HEK293 (cell line): ENCODE results near the gene ANXA4.

Source experiments
- MYNN ChIP-seq: fragments of 450-650 bp; formaldehyde crosslinking; IDR thresholded peaks from 2 replicates; pipeline ENCODE4 v1.5.1; 2016; ENCODE audit warnings: missing biosample characterization, missing genetic modification characterization, borderline replicate concordance
- SETDB1 ChIP-seq: IDR thresholded peaks from one replicate; pipeline ENCODE4 v1.6.1; 2017; ENCODE audit warnings: mild to moderate bottlenecking, low read length, moderate library complexity, mixed read lengths; ENCODE audit not compliant: insufficient read length
- YY1 ChIP-seq: fragments of 450-650 bp; formaldehyde crosslinking; IDR thresholded peaks from 2 replicates; pipeline ENCODE4 v1.5.1; 2018; ENCODE audit warnings: missing biosample characterization, missing genetic modification characterization
- ZBTB8A ChIP-seq: fragments of 450-650 bp; formaldehyde crosslinking; IDR thresholded peaks from 2 replicates; pipeline ENCODE4 v1.5.1; 2016; ENCODE audit warnings: missing biosample characterization, missing genetic modification characterization
- ZFP3 ChIP-seq: fragments of 450-650 bp; formaldehyde crosslinking; IDR thresholded peaks from 2 replicates; pipeline ENCODE4 v1.5.1; 2016; ENCODE audit warnings: low read depth, missing biosample characterization, missing genetic modification characterization
- ZNF146 ChIP-seq: fragments of 450-650 bp; formaldehyde crosslinking; IDR thresholded peaks from 2 replicates; pipeline ENCODE4 v1.5.1; 2016; ENCODE audit warnings: missing biosample characterization, missing genetic modification characterization
- ZNF221 ChIP-seq: fragments of 450-650 bp; formaldehyde crosslinking; IDR thresholded peaks from 2 replicates; pipeline ENCODE4 v1.5.1; 2017; ENCODE audit warnings: missing biosample characterization, missing genetic modification characterization, borderline replicate concordance
- ZNF274 ChIP-seq, 2 experiments: fragments of 200-500 bp in 1 of 2; fragments of 450-650 bp in 1 of 2; sonication (Bioruptor generic) in 1 of 2; formaldehyde crosslinking in 1 of 2; IDR thresholded peaks; 2 replicates each; pipeline versions ENCODE4 v1.5.1 to v1.6.1; 2014 to 2016; ENCODE audit warnings: borderline replicate concordance in 1 of 2, inconsistent platforms in 1 of 2, low read length in 1 of 2, missing biosample characterization in 1 of 2, missing genetic modification characterization in 1 of 2
- ZNF350 ChIP-seq: fragments of 450-650 bp; formaldehyde crosslinking; IDR thresholded peaks from 2 replicates; pipeline ENCODE4 v1.5.0; 2017; ENCODE audit warnings: missing biosample characterization, mild to moderate bottlenecking, missing genetic modification characterization
- ZNF660 ChIP-seq: fragments of 450-650 bp; IDR thresholded peaks from 2 replicates; pipeline ENCODE4 v1.5.1; 2018; ENCODE audit warnings: missing biosample characterization, mild to moderate bottlenecking, missing genetic modification characterization
- TF ChIP-seq, protein P1 (sequence below): fragments of 450-650 bp; formaldehyde crosslinking; IDR thresholded peaks from 2 replicates; pipeline ENCODE4 v1.5.1; 2016; ENCODE audit warnings: missing biosample characterization, missing genetic modification characterization
- TF ChIP-seq, protein P2 (sequence below): IDR thresholded peaks from 2 replicates; pipeline ENCODE4 v1.6.1; 2011; ENCODE audit warnings: mild to moderate bottlenecking, low read depth, low read length, borderline replicate concordance

DNA sequence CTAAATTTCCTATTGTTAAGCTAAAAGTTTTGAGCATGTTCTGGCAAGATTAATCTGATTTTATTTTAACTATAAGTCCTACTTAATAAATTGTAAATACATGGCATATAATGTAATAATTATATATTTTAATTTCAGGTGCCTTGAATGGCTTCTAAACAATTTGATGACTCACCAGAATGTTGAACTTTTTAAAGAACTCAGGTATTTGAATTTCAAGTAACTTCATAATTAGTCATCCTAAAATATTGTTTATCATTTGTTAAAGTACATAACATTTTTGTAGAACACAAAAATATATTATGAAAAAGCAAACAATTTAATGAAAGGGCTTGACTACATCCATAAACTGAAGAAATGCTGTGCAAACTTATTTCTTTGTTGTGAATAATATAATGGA, 102.1 kb downstream of the ANXA4 start:
- no peak for TF ChIP-seq ZBTB8A
- TF ChIP-seq, protein P1, sequence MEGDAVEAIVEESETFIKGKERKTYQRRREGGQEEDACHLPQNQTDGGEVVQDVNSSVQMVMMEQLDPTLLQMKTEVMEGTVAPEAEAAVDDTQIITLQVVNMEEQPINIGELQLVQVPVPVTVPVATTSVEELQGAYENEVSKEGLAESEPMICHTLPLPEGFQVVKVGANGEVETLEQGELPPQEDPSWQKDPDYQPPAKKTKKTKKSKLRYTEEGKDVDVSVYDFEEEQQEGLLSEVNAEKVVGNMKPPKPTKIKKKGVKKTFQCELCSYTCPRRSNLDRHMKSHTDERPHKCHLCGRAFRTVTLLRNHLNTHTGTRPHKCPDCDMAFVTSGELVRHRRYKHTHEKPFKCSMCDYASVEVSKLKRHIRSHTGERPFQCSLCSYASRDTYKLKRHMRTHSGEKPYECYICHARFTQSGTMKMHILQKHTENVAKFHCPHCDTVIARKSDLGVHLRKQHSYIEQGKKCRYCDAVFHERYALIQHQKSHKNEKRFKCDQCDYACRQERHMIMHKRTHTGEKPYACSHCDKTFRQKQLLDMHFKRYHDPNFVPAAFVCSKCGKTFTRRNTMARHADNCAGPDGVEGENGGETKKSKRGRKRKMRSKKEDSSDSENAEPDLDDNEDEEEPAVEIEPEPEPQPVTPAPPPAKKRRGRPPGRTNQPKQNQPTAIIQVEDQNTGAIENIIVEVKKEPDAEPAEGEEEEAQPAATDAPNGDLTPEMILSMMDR: no peak
- TF ChIP-seq ZNF274 (IDR thresholded peaks at IDR 0.05; ENCODE audit: low read length): no peak
- TF ChIP-seq ZNF274 (tag by site-specific recombination; IDR thresholded peaks at IDR 0.05; ENCODE audit: borderline replicate concordance): no peak
- TF ChIP-seq, protein P2, sequence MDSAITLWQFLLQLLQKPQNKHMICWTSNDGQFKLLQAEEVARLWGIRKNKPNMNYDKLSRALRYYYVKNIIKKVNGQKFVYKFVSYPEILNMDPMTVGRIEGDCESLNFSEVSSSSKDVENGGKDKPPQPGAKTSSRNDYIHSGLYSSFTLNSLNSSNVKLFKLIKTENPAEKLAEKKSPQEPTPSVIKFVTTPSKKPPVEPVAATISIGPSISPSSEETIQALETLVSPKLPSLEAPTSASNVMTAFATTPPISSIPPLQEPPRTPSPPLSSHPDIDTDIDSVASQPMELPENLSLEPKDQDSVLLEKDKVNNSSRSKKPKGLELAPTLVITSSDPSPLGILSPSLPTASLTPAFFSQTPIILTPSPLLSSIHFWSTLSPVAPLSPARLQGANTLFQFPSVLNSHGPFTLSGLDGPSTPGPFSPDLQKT: no peak
- no peak for TF ChIP-seq ZNF660 (tag by site-specific recombination)
- TF ChIP-seq ZNF350 (tag by site-specific recombination): no peak
- TF ChIP-seq YY1 (tag by site-specific recombination): no peak
- no peak for TF ChIP-seq ZNF146
- TF ChIP-seq MYNN (tag by site-specific recombination): no peak
- no peak for TF ChIP-seq ZFP3
- TF ChIP-seq ZNF221 (tag by site-specific recombination): no peak
- no peak for TF ChIP-seq SETDB1
